ENCODE measurements around the gene TBX3.

The TBX3 gene

GRCh38 chr12:114665411-114666260 lies 18.3 kb downstream of the TBX3 start:
- DNase-seq, result no peak

GRCh38 chr12:114664651-114665320 lies 19.2 kb downstream of the TBX3 start:
- no peak for DNase-seq

GRCh38 chr12:114662512-114663177 lies 21.3 kb downstream of the TBX3 start:
- peak; percentile 48 for DNase-seq

GRCh38 chr12:114661245-114661644 lies 22.7 kb downstream of the TBX3 start:
- DNase-seq, result no peak

- no peak for DNase-seq
Measured at GRCh38 chr12:114659084-114659483, 24.9 kb downstream of the TBX3 start.

GRCh38 chr12:114658002-114658441 lies 26.0 kb downstream of the TBX3 start:
- no peak for DNase-seq

- DNase-seq, result no peak
Measured at GRCh38 chr12:114657597-114657920, 26.4 kb downstream of the TBX3 start.

- no peak for DNase-seq
Measured at GRCh38 chr12:114656906-114657596, 26.9 kb downstream of the TBX3 start.

GRCh38 chr12:114655934-114656749 lies 27.8 kb downstream of the TBX3 start:
- no peak for DNase-seq

- no peak for DNase-seq
Measured at GRCh38 chr12:114649585-114649984, 34.4 kb downstream of the TBX3 start.

- DNase-seq, result no peak
Measured at GRCh38 chr12:114648711-114649110, 35.3 kb downstream of the TBX3 start.

GRCh38 chr12:114638790-114639435 lies 45.1 kb downstream of the TBX3 start:
- no peak for DNase-seq

- no peak for DNase-seq
Measured at GRCh38 chr12:114636723-114637480, 47.1 kb downstream of the TBX3 start.

GRCh38 chr12:114631242-114631641 lies 52.7 kb downstream of the TBX3 start:
- no peak for DNase-seq

- DNase-seq, result no peak
Measured at GRCh38 chr12:114628199-114628598, 55.8 kb downstream of the TBX3 start.

GRCh38 chr12:114627393-114627792 lies 56.6 kb downstream of the TBX3 start:
- DNase-seq, result no peak

- peak; percentile 43 for DNase-seq
Measured at GRCh38 chr12:114625294-114625851, 58.6 kb downstream of the TBX3 start.

GRCh38 chr12:114623737-114624136 lies 60.2 kb downstream of the TBX3 start:
- no peak for DNase-seq
